Osteocyte (in vitro differentiated cells): ENCODE data around the gene AP5Z1. TPM values are rescaled to one million over a fixed set of nuclear protein-coding genes. Genes with fewer than 3 reads are reported as not detected.

Experiments used
- DNase-seq: peaks from one replicate; pipeline ENCODE4 v3.0.0; 2021; ENCODE audit warnings: mixed read lengths; ENCODE audit not compliant: unreplicated experiment; ENCODE audit errors: extremely low spot score
- H3K27ac Mint-ChIP-seq: one replicate; pipeline ENCODE4 v1.8.0; 2021; ENCODE audit warnings: mild to moderate bottlenecking, mixed read lengths; ENCODE audit not compliant: unreplicated experiment
- H3K27me3 Mint-ChIP-seq: one replicate; pipeline ENCODE4 v1.8.0; 2021; ENCODE audit warnings: mixed read lengths; ENCODE audit not compliant: unreplicated experiment
- H3K36me3 Mint-ChIP-seq: one replicate; pipeline ENCODE4 v1.8.0; 2021; ENCODE audit warnings: mixed read lengths; ENCODE audit not compliant: unreplicated experiment
- H3K4me1 Mint-ChIP-seq: one replicate; pipeline ENCODE4 v1.8.0; 2021; ENCODE audit warnings: mixed read lengths; ENCODE audit not compliant: unreplicated experiment
- H3K4me3 Mint-ChIP-seq: one replicate; pipeline ENCODE4 v1.8.0; 2021; ENCODE audit warnings: mild to moderate bottlenecking, moderate library complexity, mixed read lengths; ENCODE audit not compliant: unreplicated experiment
- H3K9me3 Mint-ChIP-seq: one replicate; pipeline ENCODE4 v1.8.0; 2021; ENCODE audit warnings: mixed read lengths; ENCODE audit not compliant: unreplicated experiment
- CTCF ChIP-seq: fragments of 200-600 bp; sonication (generic); IDR thresholded peaks from 2 replicates; pipeline ENCODE4 v1.5.0; 2021; ENCODE audit warnings: antibody characterized with exemption, mild to moderate bottlenecking, moderate library complexity
- total RNA-seq: library from RNA; stranded (reverse); gene quantifications from 2 replicates; pipeline ENCODE4 v1.2.1, GENCODE V29; 2021

AP5Z1 gene
- total RNA-seq, 1 donor from 2014 or later, result 50.2 TPM

DNA sequence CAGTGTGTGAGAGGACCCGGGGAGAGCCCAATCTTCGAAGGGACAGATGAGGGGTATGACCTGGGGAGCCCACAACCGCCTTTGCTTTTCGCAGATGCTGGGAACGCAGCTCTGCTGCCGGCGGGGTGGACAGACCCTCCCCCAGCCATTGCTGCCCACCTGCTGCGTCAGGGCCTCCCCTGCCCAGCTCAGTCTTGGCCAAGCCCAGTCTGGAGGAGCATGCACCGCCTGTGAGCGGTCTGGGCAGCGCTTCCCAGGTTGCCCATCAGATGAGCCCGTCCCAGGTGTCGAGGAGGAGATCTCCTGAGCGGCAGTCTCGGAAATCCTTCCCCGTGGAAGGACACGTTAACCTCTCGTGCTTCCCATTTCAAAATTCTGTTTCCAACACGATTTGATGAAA is 17.3 kb upstream of the AP5Z1 start:
- Mint-ChIP-seq H3K4me1 (no peaks in the 10 kb centered on the region), H3K36me3 (peaks cover 28% of the 10 kb centered on the region), H3K4me3 (no peak overlapping the region), H3K9me3 (no peaks in the 10 kb centered on the region), H3K27me3 (no peaks in the 10 kb centered on the region), H3K27ac (no peak overlapping the region)
- TF ChIP-seq CTCF, result no peak
- no peak for DNase-seq

DNA sequence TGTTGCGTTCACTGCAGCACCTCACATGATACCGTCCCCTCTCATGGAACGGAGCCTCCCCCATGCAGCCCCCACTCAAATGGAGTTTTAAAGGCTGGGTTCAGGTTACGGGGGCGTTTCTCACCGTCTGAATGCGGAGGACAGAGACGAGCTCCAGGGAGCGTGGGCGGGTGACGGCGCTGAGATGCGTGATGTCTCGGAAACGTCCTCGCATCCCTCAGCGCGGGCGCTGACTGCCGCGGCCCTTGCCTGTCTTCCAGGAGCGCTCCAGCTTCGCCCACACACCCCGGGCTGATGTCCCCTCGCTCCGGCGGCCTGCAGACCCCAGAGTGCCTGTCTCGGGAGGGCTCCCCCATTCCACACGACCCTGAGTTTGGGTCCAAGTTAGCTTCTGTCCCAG is 16.6 kb upstream of the AP5Z1 start:
- H3K27ac Mint-ChIP-seq, result no peak overlapping the region
- H3K4me1 Mint-ChIP-seq, result no peaks in the 10 kb centered on the region
- H3K36me3 Mint-ChIP-seq, result peaks cover 31% of the 10 kb centered on the region
- H3K4me3 Mint-ChIP-seq, result no peak overlapping the region
- no peak for DNase-seq
- H3K9me3 Mint-ChIP-seq, result no peaks in the 10 kb centered on the region
- TF ChIP-seq CTCF, result no peak
- no peaks in the 10 kb centered on the region for H3K27me3 Mint-ChIP-seq

- Mint-ChIP-seq H3K36me3 (peaks cover 31% of the 10 kb centered on the region), H3K4me3 (no peak overlapping the region), H3K4me1 (no peaks in the 10 kb centered on the region), H3K27ac (no peak overlapping the region), H3K27me3 (no peaks in the 10 kb centered on the region), H3K9me3 (no peaks in the 10 kb centered on the region)
- DNase-seq, result no peak
- no peak for TF ChIP-seq CTCF
Observed at GRCh38 chr7:4759211-4759610, 16.2 kb upstream of the AP5Z1 start.

- Mint-ChIP-seq H3K4me3 (no peak overlapping the region), H3K36me3 (peaks cover 26% of the 10 kb centered on the region), H3K9me3 (no peaks in the 10 kb centered on the region), H3K27me3 (no peaks in the 10 kb centered on the region), H3K27ac (no peak overlapping the region), H3K4me1 (no peaks in the 10 kb centered on the region)
- DNase-seq, result no peak
- no peak for TF ChIP-seq CTCF
Observed at GRCh38 chr7:4760952-4761351, 14.5 kb upstream of the AP5Z1 start.

DNA sequence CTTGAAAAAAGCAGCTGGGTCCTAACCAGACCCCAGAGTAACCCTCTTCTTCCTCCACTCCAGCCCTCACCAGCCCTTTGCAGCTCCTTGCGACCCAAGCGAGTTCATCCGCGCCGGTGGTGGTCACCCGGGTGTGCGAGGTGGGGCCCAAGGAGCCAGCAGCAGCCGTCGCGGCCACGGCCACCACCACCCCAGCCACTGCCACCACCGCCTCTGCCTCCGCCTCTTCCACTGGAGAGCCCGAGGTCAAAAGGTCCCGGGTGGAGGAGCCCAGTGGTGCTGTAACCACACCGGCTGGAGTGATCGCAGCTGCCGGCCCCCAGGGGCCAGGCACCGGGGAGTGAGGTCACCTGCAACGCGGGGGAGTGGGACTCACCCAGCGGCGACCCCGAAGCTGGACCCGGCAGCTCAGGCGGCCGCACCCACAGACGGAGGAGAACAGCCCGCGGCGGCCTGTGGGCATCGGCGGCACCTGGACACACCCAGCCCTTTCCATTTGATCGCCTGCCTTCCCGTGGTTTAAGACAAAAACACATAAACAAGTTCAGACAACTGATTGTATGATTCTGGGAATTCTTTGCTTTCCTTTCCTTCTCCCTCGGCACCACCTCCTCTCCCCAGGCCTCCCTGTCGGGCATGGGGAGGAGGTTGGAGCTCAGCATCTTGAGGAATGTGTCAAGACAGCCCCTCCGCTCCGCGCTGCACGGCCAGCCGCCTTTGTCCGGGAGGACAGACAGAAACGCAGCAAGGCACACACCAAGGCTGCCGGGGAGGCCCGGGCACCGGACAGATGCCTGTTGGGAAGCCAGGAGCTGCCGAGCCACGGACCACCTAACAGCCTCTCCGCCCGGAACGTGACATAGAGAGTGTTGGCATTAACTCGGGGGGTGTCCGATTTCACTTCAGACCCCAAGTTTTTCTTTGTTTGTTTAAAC is 13.0 kb upstream of the AP5Z1 start:
- Mint-ChIP-seq H3K27me3 (no peaks in the 10 kb centered on the region), H3K27ac (no peak overlapping the region), H3K9me3 (no peaks in the 10 kb centered on the region), H3K36me3 (peaks cover 29% of the 10 kb centered on the region), H3K4me3 (no peak overlapping the region), H3K4me1 (no peaks in the 10 kb centered on the region)
- no peak for TF ChIP-seq CTCF
- DNase-seq, result no peak
